Activated CD4-positive, CD25-positive, alpha-beta regulatory T cell treated with anti-CD3 and anti-CD28 coated beads, Interleukin-2, amount 50 U/mL, for 16 hours (primary cell): ENCODE data around the gene SDF4.
"Not testable (repeated sequence)": the region's sequence is repeated elsewhere in the genome, so short reads cannot be mapped to it uniquely, and the experiment has no call there.

Source experiments
- DNase-seq: peaks from one replicate; pipeline ENCODE4 v3.0.0-alpha.2; 2020; ENCODE audit warnings: low read depth, low spot score

The SDF4 gene

DNA sequence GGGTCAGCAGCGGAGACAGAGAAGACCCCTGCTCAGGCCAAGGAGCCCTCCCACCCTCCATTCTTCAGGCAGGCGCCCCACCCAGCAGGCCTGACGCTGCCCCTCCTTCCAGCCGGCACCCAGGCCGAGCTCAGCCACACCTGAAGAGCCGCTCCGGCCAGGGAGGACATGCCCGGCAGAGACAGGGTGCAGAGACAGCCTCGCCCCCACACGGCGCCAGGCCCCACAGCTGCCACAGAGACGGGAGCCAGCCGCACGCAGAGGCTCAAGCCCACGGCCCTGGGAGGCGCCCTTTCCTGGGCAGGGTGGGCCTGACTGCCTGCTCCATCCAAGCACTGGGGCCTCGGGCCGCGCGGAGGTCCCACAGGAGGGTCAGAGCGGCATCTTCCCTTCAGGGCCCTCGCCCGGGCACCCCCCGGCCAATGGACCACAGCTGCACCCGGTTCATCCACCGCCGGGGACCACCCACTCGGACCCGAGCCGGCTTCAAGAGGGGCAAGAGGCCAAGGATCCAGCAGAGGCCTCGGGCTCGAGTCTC, 52.9 kb downstream of the SDF4 start:
- no peak for DNase-seq

DNA sequence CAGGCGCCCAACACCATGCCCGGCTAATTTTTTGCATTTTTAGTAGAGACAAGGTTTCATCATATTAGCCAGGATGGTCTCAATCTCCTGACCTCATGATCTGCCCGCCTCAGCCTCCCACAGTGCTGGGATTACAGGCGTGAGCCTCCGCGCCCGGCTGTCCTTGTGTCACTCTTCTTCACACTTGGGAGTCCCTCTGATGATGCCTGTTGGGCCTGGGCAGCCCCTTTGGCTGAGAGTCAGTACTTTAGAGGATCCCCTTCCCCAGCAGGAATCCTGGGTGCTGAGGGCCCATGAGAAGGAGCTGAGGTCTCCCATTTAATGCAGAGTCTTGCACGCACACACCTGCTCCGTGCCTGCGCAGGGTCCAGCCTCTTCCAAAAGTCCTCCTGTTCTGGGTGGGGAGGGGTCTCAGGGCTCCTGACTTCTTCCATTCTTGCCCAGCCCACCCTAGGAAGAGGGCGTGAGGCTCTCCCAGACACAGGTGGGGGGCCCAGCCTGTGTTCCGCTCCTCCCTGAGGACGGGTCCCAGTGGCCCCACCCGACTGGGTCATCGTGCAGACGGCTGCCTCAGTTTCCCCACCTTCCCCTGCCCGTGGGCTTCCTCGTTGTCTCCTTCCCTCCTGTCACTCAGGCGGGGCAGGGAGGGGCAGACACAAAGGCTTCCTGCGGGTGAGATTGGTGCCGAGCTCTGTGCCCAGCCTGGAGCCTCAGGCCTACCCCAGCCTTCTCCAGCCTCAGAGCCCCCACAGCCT, 54.2 kb downstream of the SDF4 start:
- no peak for DNase-seq

DNA sequence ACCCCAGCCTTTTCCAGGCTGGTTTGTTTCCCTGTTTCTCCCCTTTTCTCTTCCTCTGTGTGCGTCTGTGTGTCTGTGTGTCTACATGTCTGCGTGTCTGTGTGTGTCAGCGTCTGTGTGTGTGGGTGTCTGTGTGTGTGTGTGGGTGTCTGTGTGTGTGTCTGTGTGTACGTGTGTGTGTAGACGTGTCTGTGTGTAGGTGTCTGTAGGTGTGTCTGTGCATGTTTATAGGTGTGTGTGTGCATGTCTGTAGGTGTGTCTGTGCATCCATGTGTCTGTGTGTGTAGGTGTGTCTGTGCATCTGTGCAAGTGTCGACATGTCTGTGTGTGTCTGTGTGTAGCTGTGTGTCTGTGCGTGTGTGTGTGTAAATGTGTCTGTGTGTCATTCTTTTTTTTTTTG, 54.9 kb downstream of the SDF4 start:
- no peak for DNase-seq

DNA sequence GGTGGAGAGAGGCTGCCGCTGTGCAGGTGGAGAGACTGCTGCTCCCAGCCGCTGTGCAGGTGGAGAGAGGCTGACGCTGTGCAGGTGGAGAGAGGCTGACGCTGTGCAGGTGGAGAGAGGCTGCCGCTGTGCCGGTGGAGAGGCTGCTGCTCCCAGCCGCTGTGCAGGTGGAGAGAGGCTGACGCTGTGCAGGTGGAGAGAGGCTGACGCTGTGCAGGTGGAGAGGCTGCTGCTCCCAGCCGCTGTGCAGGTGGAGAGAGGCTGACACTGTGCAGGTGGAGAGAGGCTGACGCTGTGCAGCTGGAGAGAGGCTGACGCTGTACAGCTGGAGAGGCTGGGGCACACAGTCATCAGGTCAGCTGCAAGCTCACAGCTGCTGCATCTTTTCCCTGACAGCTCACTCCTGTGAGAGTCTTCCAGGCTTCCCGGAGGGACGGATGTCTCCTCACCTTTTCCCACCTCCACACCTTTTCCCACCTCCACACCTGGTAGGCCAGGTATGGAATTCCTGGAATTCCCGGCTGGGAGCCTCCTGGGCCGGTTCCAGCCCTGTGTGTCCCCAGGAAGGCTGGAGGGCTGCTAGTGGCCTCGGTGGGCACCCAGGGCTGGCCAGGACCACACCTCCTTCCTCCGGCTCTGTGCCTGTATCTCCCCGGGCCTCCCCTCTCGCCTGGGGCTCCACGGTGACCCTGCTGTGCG, 55.6 kb downstream of the SDF4 start:
- DNase-seq, result not testable (repeated sequence)

DNA sequence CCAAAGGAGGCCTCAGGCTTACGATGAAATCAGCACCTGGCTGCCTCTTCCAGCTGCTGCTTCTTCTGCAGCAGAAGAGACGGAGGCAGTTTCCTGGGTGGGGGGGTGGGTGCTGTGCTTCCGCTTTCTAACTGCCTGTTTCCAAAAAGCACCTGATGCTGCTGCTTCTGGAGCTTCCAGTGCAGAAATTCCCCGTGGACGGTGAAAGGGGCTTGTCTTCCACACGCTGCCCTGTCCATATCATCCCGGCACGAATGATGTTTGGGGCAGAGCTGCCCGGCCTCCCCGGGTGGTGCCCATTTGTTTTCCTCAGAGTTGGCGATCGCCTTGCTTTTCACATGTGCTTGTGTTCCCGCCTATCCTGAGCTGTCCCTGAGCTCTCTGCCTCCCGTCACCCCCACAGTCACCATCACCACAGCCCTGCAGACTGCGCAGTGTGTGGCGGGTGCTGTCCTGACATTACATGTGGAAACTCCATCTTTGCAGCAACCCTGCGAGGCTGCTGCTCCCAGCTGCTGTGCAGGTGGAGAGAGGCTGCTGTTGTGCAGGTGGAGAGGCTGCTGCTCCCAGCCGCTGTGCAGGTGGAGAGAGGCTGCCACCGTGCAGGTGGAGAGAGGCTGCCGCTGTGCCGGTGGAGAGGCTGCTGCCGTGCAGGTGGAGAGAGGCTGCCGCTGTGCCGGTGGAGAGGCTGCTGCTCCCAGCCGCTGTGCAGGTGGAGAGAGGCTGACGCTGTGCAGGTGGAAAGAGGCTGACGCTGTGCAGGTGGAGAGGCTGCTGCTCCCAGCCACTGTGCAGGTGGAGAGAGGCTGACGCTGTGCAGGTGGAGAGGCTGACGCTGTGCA, 56.4 kb downstream of the SDF4 start:
- no peak for DNase-seq

DNA sequence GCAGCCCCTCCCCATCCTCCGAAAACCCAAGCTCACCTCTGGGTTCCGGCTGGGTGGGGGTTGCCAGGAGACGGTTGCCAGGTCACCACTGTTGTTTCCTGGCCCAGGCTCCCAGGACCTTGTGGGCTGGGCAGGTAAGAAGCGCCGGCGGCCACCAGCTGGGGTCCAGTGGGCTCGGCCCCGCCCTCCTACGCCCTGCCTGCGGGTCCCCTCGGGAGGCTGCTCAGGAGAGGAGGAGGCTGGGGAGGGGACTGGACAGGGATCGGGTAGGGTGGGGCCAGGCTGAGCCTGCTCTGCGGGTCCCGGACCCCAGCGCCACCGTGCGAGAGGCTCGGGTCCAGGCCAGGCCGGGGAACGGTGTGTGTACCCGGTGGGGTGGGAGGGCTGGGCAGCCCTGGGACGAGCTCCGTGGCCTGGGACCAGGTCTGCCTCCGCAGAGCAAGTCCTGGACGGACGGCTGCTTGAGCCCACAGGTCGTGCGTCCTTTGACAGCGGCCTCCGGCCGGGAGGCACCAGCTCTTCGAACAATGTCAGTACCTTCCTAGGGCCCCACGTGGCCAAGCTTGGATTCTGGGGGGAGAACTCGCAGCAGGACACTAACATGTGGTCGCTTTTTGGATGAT, 57.9 kb downstream of the SDF4 start, which contains the start of gene TTLL10:
Gene TTLL10 (plus strand): TSS at position 88 of the 623 bp plus-strand sequence. CDS start 5,336 bp downstream, outside the sequence.
- DNase-seq, result peak; percentile 23

DNA sequence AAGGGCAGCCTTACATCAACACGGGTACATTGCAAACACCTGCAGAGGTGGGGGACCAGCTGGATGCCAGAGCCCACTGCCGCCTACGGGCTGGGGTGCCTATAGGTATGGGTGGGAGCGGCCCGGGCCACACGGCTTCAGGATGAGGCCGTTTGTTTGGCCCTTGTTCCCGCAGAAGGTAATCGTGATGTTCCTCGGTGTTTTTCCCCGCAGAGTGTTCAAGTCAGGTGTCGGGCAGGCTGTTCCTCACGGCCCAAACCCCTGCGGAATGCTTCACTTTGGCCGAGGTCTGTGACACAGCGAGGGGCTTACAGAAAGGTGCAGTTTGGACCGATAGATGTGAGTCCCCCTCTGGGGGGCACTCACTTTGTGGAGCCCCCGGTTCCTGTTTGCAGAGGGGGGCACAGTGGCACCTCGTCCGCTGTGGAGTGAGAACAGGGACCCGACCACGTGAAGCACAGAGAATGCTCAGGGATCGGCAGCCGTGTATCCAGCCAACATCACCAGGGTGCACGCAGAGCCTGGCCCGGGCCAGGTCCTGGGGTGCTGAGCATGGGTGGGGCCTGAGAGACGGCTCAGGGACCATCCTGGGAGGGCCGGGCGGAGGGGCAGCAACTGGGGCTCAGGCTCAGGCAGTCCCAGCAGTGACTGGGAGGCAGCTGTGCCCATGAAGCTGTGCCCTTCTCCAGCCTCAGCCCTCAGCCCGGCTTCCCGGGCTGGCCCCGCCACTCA, 58.6 kb downstream of the SDF4 start:
- DNase-seq, result no peak

DNA sequence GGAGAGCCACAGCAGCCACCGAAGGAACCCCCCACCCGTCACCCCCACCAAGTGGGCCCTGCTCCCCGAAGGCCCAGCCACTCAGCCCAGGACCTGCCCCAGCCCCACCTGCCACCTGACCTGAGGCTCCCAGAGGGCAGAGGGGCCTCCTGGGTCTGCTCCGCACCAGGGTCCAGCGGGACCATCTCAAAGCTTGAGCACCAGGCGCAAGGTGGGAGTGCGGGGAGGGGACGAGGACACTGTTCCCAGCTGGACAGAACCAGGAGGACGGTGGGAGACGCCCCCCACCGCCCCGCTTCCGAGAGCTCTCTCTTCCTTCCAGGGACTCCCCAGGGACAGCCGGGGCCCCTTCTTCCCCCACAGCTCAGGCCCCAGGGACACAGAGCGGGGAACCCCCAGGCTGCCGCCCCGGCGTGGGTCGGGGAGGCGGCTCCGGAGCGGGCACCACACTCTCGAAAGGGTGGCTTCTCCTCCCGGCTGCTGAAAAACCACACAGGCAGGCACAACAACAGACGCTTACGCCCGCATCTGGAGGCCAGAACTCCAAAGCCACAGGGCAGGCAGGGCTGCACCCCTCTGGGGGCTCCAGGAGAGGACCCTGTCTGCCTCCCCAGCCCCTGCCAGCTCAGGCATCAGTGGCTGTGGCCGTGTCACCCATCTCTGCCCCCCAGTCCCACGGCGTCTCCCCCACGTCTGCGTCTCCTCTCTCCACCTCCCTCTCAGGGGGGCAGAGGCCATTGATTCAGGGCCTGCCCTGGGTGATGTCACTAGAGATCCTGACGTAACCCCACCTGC, 60.1 kb downstream of the SDF4 start:
- DNase-seq, result no peak

DNA sequence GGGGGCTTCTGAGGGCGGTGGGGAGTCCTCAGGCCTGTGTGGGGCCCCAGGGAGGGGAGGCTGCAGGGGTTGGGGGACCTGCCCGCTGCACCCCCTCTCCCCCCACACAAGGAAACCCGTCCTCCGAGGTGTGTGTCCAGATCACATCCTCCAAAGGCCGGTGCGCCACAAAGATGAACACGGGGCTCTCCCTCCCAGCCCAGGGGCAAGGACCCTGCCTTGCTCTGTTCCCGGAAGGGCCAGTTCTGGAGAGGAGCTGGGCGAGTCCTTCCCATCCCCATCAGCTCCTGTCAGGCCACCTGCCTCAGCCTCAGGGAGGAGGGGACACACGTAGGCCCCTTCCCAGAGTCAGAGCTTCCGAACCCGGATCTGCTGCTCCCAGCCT, 60.6 kb downstream of the SDF4 start:
- no peak for DNase-seq

DNA sequence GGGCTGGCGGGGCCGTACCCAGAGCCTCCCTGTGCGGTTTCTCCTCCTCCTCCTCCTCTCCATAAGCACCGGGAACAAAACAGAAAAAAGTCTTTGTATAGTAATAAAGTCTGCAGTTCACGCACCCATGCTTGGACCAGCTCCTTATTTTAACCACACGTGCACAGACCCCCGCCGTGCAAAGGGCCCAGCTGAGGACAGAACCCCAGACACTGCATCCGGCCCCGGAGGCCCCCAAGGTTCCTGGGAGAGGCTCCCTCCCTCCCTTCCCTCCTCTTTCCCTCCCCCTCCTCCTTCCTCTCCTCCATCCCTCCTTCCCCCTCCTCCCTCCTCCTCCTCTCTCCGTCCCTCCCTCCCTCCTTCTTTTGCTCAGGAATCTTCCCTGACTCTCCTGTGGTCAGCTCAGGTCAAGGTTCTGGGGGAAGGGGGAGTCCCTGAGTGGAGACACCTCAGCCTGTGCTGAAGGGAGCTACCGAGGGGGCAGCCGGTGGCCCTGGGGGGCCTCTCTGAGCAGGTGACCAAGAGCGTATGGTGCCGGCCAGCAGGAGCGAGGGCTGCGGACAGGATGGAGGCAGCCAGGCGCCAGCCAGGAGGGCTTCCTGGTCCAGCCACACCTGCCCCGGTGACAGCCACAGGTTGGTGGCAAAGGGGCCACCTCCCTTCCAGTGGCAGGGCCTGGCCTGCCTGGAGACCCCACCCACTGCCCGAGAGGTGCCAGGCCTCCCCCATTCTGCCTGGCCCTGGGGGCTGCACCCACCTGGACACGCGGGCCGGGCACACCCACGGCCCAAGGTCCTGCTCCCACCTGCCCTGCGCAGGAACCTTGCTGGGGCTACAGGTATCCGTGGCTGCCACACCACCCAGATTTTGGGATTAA, 61.3 kb downstream of the SDF4 start:
- DNase-seq, result no peak

DNA sequence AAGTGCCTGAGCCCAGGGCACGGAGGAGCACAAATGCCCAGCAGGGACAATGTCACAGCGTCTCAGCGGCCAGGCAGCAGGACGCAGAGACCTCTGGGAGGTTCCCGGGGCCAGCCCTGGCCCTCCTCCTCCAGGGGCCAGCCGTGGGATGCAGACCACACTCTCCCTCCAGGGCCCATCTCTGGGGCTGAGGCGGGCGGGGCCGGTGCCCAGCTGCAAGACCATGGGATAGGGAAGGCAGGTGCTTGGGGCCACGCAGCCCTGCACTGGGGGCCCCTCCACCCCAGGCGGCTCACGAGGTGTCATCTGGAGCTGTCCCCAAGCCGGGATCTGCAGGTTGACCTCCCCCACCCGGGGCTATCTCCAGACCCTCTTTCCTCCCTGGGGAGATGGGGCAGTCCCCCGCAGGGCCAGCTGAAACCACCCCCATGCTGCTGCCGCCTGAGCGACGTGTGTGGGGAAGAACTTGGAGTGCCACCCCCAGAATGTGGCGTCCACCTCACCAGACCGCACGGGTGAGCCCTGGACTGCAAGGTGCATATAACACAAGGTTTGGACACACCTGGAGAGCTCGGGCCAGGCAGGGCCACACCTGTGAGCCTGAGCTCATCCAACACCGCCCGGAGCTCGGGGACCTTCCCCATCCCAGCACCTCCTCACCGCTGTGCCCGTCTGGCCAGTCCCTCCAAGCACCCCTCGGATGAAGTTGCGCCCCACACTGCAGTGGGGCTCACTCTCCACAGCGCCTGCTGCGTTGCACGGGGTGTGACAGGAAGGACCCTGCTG, 62.2 kb downstream of the SDF4 start:
- no peak for DNase-seq

DNA sequence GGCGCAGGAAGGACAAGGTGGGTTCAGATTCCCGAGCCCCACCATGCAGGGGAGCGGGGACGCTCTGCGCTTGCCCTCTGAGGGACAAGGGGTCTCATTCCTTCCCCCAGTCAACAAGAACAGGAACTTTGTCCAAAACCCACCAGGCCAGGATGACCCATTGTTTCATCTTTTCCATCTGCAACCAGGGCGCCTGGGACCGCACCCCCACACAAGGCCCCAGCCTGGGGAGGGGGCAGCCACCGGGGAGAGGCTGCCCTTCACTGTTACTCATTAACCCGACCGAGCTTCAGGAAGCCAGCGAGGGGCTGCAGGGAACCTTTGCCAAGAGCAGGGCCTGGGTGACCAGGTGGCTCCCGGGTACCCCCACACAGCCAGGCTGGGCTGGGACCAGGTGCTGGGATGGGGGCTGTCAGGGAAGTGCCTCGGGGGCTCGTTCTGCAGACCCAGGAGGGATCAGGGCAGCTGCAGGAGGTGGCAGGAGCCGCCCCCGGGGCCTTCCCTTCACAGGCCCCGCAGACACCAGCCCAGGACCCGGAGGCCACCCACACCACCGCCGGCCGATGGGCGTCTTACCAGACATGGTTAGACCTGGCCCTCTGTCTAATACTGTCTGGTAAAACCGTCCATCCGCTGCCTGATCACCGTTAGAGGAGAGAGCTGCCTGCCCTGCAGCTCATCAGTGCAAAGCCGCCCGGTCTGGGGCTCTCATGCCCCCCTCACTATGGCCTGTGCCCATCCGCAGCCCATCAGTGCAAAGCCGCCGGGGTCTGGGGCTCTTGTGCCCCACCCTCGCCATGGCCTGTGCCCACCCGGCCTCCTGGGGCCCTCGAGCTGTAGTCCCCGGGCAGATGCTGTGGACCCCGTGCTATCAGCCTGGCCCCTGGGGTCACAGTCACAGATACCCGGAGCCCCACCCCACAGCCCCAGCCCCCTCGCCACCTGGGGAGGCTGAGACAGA, 63.1 kb downstream of the SDF4 start:
- no peak for DNase-seq

DNA sequence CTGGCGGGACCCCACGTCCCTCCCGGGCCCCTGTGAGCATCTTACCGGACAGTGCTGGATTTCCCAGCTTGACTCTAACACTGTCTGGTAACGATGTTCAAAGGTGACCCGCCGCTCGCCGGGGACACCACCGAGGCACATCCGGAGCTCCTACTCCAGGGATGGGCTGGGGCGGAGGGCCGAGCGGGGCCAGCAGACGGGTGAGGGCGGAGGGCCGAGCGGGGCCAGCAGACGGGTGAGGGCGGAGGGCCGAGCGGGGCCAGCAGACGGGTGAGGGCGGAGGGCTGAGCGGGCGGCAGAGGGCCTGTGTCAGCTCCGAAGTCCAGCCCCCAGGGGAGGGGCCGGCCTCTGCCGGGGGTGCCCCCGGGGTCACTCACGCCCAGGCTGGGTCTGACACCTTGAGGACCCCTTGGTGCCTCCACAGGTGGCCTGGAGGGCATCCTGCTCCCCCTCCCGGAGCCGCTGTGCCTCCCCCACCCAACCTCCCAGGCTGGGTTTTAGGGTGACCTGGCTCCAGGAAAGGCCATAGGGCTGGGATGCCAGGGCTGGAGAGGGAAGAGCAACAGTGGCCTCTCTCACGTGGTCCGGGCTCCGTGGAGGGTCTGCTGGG, 63.9 kb downstream of the SDF4 start:
- DNase-seq, result no peak

DNA sequence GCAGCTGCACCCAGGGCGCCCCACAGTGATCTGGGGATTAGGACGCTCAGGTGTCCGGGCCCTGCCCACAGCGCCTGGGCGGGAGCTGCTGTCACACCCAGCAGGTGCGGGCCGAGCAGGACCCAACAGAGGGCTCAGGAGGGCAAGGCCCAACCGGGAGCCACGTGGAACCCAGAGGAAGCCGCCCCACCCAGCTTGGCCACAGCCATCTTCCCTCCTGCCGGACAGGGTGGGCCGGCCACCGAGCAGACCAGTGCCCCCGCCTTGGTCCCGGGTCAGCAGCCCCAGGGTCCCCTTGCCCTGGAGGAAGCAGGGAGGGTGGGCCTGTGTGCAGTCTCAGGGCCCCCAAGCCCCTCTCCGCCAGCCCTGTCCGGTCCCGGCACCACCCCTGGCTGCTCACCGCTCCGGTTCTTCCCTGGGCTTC, 64.4 kb downstream of the SDF4 start:
- no peak for DNase-seq
